Eye (tissue), 1 donor: ENCODE measurements around the gene TCERG1L.
A peak's percentile ranks its signal among the peaks of the same experiment; 100 is the strongest.
"Not testable (repeated sequence)": the region's sequence is repeated elsewhere in the genome, so short reads cannot be mapped to it uniquely, and the experiment has no call there.

Source experiments
- DNase-seq: peaks from one replicate; pipeline ENCODE4 v3.0.0-alpha.2; 2015

The TCERG1L gene

DNA sequence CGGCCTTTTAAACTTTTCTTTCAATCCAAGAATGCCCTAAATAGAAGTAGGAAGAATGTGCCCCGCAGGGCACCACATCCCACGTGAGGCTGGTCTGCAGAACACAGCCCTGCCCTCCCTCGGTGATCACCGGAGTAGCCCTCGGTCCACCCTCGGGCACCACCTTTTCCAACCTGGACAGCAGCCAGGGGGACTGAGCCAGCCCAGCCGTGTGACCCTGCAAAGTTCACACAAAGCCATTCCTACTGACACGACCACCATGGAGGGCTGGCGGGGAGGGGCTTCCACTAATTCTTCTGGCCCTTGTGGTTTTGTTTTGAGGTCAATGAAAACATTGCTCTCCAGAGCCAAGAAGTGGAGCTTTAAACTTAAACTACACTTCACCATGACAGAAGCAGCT, 132.2 kb downstream of the TCERG1L start:
- DNase-seq = no peak

DNA sequence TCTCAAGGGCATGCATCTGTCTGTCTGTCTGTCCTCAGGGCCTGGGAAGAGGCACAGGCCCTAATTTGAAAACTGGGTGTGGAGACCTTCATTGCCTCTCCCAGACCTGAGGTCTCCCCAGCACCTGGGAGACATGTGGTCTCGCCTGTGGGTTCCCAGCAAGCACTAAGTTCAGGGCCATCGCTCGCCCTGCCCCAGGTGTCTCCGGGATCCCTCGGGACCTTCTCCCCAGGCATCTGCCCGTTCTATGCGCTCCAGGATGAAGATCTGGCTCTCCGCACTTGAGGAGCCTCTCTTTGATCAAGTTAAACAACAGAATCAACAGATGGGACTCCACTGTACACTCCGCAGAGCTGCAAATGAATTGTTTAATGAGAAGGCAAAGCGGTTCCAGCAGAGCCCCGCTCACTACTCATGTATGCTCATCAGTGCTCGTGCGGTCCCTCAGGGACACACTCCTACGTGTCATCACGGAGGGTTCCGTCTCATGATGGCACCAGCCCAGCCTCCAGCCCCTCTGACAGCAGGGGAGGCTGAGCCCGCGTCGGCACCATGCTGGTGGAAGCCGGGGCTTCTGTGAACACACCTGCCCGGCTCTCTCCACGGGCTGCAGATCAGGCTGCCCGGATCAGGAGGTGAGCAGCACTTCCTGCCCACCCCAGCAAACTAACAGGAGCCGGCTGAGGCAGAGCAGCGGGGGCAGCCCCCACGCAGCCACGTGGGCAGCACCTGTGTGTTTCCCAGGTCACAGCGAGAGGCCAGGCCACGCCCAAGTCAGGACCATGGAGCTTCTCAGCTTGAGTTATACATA, 132.8 kb downstream of the TCERG1L start:
- no peak for DNase-seq

DNA sequence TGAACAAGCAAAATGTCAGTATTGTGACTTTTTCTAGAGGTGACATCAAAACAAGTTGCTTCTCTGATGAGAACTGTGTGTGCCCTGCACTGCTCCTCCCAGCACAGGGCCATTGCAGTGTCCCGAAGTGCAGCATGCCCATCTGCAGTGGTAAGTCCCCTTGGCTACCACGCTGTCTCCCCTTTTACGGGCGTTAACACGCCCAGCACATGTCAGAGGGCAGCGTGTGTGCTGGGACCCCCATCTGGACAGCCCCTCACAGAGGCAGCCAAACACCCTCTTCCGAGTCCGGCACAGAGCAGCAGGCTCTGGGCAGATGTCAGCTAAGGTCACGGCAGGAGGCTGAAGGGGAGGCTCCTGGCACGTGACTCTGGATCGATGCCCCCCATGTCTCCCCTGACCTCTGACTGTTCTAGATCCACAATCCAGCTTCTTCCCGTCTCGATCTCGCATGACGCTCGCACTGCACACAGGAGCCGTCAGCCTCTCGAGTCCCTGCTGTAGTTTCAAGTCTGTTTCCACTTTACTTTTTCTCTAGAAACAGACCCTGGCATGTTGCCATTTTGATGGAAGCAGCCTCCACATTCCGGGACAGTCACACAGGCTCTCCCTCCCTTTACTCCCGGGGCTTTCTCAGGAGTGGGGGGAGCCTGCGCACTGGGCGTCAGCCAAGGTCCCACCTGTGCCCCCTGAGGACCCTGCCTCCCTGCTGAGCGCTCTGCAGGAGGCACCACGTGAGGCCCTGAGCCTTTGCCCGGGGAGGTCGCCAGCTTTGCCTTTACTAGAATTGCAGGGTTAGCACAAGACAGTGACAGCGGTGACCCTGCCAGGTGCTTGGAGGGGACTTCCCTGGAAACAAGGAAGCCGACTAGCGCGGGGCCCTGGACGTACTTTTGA, 133.8 kb downstream of the TCERG1L start:
- peak; percentile 79 for DNase-seq

DNA sequence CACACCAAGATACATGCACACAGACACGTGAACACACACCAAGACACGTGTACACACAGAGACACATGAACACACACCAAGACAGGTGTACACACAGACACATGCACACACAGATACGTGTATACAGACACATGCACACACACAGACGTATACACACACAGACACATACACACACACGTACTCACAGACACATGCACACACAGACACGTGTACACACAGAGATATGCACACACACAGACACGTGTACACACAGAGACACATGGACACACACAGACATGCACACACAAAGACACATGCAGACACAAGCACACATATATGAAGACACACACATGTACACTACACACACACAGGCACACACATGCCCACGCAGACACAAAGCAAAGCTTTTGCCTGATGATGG, 134.6 kb downstream of the TCERG1L start:
- no peak for DNase-seq

DNA sequence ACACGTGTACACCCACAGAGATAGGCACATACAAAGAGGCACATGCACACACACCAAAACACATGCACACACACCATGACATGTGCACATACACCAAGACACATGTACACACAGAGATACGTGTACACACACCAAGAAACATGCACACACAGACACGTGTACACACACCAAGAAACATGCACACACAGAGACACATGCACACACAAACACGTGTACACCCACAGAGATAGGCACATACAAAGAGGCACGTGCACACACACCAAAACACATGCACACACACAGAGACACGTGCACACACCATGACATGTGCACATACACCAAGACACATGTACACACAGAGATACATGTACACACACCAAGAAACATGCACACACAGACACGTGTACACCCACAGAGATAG, 135.2 kb downstream of the TCERG1L start:
- DNase-seq = not testable (repeated sequence)

DNA sequence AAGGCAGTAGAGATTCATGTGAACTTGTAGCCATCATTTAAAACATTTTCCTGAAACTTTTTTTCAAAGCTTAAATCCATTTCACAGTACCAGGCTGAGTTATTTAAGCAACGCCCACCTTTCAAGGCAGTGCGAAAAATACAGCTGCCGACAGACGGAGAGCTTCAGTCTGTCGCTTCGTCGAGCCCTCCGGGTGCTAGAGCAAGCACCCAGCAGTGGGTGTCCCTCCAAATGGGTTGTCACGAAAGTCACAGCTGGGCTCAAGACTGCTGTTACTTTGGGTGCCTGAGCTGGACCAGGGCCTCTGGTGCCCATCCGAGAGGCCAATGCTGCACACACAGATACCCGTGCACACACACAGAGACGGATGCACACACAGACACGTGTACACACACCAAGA, 135.6 kb downstream of the TCERG1L start:
- DNase-seq = no peak

DNA sequence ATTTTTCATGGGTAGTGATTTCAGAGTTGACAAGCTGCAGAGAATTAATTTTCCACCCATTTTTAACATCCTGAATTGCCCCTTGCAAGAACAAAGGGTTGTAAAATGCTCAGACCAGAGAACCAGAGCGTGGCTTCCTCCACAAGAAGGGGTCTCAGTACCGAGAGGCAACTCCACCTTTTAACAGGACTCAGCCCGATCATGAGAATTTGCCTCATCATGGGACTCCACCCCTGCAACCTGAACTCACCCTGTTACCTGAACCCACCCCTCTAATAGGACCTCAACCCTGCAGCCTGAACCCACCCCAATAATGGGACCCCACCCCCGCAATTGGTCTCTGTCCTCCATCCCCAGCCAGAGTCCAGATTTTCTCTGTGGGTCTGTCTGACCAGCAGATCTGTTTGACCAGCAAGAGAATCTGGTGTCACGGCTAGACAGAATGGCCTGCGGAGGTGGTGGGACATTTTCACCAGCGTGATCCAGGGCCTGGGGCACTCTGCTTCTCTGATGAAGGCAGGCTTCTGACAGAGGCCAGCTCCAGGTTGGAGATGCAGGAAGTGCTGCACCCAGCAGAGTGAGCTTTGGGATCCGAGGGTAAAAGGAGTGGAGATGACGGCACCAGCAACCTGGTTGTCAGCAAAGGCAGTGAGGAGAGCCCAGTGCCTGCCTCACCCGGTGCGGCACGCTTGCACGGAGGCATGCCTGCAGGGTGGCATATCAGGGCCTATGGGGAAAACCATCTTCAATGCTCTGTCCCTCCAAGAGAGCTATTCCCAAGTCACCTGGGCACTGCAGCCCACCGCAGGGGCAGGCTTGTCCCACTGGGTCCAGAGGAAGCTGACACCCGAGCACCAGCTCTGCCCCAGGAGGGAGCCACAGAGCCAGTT, 136.6 kb downstream of the TCERG1L start:
- no peak for DNase-seq

DNA sequence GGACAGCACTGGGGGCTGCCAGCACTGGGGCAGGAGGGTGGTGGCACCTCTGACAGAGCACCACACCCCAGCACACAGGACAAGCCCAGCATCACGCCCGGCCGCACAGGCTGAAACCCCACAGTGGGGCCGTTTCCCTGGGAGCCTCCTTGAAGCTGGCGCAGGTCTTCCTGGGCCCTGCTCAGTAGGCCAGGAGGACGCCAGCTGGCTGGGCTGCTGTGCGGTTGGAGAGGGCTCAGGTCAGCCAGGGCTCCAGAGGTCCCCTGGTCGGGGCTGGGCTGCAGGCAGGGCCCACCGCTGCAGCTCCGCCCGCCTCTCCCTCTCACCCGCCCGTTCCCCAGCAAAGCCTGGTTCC, 137.3 kb downstream of the TCERG1L start:
- DNase-seq = peak; percentile 34

DNA sequence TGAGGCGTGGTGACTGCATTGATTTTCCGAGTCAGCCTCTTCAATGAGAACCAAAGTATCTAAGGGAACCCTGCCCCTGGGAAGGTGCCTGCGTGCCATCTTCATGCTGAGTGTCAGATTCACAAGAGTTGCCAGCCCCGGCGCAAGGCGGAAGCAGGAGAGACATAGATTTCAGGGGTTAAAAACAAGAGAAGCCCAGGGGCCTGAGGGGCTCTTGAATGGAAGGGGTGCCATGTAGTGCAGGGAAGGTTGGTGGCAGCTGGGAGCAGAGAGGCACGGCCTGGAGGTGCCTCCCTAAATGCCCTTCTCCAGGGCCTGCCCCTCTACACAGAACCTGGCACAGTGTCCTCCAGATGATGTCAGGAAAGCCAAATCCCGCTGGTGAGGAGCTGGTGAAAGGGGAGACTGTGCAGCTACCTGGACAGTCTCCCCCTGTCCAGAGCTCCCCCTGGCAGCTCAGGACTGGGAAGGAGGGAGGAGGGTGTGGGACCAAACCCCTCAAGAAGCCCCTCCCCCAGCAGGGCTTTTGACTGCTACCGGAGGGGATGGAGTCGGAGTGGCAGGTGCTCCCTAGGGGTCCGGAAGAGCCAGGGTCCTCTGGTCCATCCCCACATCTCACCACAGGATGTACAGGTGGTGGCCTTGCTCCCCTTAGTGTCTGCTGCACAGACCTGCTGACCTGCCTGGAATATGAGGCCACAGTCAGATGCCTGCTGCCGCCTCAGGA, 137.9 kb downstream of the TCERG1L start:
- DNase-seq = no peak

DNA sequence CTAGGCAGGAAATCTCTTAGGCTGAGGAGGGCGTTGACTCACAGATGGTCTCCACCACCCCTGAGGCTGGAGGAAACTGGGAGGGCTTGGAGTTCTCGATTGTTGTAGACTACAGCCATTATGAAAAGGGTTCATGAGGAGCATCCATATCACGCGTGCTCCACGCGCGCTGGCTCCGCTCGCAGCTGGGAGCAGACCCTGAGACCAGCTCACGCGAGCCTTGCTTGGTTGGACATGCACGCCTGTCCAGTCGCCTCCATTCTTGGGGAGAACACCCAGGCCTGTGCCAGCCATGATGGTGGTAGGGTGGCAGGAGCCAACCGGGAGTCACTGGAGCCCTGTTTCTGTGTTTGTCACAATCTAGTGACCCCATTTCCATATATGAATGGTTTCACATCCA, 139.1 kb downstream of the TCERG1L start:
- DNase-seq = no peak

DNA sequence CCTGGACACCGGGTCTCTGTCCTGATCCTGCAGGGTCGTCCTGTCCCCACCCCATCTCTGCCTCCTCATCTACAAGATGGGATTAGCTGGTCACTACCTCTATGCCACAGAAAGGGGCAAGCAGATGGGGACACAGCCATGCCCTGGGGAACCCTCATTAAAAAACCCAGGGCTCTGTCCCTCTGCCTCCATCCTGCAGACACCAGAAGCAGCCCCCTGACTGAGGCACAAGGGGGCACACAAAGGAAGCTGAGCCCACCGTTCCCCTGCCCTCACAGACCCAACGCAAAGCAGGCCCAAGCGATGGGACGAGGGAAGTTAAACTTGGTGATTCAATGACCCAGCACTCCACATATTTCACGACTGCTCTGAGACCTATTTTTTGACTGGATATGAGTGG, 142.4 kb downstream of the TCERG1L start:
- DNase-seq = no peak

DNA sequence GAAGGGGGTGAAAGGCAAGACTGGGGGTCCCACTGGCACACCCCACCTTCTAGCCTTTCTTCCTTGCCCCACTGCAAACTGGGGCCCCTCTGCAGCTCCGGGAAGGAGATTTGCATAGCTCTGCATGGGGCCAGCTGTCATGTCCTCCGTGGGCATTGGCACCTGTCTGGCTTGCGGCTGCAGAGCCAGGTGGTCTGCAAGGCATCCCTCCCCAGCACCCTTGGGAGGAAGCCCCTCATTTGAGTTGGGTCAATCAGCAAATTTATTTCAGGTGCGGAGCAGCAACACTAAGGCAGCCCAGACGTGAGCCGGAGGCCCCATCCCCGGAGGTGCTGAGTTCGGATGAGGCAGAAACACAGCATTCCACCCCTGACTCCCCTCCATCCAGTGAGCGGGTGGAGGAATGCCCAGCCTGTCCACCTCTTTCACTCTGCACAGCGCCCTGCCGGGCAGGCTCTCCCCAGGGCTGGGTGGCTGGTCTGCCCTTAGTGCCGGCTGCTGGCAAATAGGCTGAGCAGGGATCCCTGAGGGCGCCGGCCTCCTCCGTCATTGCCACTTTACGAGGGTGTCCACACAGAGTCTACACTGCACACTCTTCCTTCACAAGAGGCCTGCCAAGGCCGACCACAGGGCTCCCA, 143.2 kb downstream of the TCERG1L start:
- DNase-seq = no peak

DNA sequence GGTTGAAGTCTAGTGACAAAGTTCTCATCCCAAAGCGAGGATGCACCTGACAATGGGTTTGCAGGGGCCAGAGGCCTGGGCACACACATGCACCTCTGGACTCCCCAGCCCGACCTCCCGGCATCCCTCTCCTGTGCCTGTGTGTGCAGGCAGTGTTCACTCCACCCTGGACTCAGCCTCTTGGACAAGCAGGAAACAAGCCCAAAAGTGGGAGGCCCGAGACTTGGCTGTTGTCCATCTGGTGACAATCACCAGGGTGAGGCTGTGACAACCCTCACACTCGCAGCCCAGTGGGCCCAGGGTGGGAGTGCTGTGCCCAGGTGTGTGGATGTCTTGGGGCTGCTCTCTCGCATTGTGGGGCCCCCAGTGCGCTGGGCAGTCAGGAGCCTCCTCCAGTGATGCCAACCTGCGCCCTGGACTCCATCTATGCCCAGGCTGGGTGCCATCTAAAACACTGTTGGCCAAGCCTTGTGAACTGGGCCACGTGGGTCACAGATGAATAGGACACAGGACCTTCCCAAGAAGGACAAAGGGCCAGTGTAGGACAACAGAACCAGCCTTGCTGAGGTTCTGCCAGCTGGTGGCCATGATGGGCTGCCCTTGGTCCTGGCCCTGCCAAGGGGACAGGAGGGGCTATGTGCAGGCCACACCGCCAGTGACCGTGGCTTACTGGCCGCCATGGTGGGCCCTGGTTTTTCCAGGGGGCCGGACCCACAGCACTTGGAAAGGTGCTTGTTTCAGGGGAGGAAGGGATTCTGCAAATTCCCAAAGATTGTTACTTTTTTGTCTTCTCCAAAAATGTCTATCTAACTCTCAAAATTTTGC, 144.3 kb downstream of the TCERG1L start:
- no peak for DNase-seq

DNA sequence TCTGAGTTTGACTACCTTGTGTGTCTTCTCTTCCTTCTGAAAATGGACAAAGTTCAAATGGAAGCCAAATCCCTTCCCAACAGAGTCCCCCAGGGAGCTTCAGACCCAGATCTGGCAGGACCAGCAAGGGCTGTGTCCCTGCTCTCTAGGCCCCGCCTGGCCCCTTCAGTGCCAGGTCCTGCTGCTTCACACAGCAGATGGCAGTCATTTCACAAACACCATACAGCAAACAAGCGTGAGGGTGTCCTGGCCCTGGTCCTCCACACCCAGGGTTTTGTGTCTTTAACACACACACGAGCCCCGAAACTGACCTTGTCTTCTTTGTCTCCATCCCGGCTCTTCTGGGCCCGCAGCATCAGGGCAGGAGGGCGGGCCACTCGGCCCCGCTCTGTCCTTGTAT, 145.0 kb downstream of the TCERG1L start:
- DNase-seq = no peak

DNA sequence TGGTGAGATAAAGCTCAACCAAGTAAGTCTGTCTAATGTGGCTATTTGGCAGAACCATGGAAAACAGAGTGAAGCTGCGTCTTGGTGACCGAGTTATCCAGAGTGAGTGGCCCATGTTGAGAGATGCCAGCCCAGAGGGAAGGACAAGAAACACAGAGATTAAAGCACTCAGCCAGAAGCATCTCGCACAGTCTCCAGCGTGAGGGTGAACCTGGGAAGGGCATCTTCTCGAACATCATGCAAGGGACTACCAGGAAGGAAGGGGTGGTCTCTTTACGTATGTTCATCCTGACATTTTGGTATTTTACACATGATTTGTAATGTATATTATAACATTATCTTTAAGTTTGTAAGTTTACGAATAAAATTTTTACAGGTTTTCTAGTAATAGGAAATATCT, 146.4 kb downstream of the TCERG1L start:
- DNase-seq = no peak

DNA sequence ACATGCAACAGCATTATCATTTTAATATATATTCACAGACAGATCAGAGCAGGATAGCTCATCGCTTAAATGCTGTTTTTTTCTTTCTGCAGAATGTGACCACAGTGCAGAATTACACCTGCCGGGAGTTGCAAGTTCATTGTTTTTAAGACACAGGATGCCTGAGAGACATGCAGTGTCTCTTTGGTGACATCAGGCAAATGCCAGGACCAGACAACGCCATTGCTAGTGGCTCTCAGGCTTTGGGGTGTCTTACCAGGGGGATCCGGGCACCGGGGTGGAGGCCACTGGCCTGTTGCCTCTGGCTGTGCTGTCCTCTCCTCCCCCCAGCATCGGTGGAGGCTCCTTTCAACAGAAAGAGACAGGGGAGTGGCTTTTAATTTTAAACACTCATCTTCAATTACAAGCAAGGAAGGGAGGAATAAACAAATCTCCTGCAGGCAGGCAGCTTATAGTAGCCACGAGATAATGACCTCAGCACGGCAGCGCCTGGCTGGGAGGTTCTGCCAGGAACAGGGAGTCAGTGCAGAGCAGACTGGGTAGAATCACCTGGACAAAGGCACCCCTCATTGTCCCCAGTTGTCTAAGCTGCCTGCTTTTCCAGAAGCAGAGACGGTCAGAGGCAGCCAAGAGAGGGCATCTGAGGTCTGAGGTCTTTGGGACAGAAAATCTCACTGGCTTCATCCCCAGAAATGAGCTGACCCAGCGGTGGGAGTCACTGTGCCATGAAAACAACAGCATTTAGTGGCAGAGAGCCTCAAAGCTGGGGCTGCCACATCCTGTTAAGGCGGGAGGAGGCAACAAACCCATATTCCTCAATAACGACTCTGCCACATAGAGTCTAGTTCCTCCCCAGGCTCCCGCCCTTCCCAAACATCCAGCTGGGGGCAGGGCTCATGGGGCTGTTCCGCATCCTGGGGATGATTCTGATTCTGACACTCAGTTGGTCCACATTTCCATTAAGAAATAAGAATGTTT, 148.4 kb downstream of the TCERG1L start:
- no peak for DNase-seq

DNA sequence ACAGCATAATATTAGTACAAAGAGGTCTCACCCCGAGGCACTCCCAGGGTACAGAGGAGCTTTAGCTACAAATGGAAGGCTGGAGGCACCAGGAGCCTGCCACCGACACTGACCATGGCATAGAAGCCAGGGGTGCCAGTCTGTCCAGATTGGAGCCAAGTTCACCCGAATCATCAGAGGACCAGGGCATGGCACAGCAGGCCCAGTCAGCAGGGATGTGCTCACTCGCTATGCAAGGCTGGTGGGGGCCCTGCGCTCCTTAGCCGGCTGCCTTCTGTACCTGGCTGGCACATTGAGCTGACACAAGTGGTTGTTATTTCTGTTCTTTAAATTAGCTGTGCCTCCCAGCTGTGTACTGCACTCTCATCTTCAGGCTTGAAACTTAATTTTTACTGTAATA, 149.3 kb downstream of the TCERG1L start:
- DNase-seq = no peak

DNA sequence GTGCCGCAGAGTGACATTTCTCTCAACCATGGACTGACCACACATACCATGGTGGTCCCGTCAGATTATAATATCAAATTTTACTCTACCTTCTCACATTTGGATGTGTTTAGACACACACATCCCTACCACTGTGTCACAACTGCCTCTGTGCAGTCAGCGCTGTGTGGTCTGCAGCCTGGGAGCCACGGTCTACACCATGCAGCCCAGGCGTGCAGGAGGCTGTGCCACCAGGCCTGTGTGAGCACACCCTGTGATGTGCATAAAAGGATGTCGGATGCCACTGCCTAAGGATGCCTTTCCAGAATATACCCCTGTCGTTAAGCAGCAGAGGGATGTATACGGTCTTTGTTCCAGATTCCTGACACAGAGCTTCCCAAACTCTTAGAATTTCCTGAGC, 150.4 kb downstream of the TCERG1L start:
- no peak for DNase-seq

DNA sequence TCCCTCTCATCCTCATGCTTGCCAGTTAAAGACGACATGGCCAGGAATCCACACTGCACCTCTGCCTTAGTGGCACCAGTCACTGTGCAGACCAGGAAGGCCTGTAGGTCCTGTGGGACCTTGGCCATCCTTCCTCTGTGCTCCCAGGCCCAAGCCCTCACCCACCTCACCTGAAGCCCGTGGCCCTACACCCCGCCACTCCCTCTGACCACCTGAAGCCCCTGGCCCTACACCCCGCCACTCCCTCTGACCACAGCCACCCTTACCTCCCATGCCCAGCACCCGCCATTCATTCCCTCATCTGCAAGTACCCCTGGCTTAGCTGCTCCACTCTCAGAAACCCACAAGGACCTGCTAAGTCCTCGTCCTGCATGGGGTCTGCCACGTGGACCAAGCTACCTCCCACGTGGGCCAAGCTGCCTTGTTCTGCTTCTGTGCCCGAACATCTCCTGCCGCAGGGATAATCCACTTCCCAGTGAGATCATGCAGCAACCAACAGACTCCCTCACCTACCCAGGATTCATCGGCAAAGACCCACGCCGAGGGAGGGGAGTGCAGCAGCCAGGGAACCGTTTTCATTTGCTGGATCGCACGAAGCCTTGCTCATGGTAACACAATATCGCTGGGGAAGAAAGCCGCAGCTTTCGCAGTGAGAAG, 151.2 kb downstream of the TCERG1L start:
- no peak for DNase-seq
